ENCODE data around the gene PTCRA. TPM values are rescaled to one million over a fixed set of nuclear protein-coding genes. Genes with fewer than 3 reads are reported as not detected.

The PTCRA gene
- total and polyA plus RNA-seq, 2 donors (not counting 3 experiments of a cell fraction or from before 2014, with no cell fraction given), result not detected

DNA sequence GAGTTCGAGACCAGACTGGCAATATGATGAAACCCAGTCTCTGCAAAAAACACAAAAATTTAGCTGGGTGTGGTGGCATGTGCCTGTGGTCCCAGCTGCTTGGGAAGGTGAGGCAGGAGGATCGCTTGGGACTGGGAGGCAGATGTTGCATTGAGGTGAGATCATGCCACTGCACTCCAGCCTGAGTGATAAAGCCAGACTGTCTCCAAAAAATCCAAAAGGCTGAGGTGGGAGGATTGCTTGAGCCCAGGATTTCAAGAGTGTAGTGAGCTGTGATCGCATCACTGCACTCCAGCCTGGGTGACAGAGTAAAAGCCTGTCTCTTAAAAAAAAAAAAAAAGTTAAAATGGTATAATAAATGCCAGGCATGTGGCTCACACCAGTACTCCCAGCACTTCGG, 1.3 kb upstream of the PTCRA start:
- BruUV-seq (replicated peaks), result no TSS peak
- no peaks in the 10 kb centered on the region for H3K9me1 ChIP-seq (replicated peaks; ENCODE audit: control insufficient read depth, extremely low read depth, insufficient read depth, low read length)
- H3K4me2 ChIP-seq (ENCODE audit: insufficient read depth, low read length), result no peak overlapping the region
- H3K27me3 ChIP-seq (ENCODE audit: control insufficient read depth in 2 of 2, insufficient read depth in 2 of 2, low read length in 2 of 2), result peaks cover 0 to 4% of the 10 kb centered on the region in 2 experiments
- DNase-seq (ENCODE audit: low read depth, low spot score), result no peak
- dilution Hi-C loops (cut with MboI; ENCODE audit: extremely low pct_ligation_motif_present, low sequenced_read_pairs) (no loop called here), intact Hi-C loops (cut with micrococcal nuclease) (no loop called here)
- H3K9ac ChIP-seq (replicated peaks; ENCODE audit: extremely low read depth, insufficient read depth, low read length), result no peak overlapping the region
- ChIA-PET CTCF (interaction anchor here (1.2 to 1.4 kb wide), 2 partner anchors 14 to 228 kb away, joined by 3 read pairs; no protein-coding TSS in a partner anchor), POLR2A (no interaction called here)
- no peaks in the 10 kb centered on the region for H3K79me2 ChIP-seq (ENCODE audit: control insufficient read depth, insufficient read depth, low read length)
- no peak overlapping the region for H2AFZ ChIP-seq (ENCODE audit: low read depth, low read length)
- H3K27ac ChIP-seq (ENCODE audit: insufficient read depth, low read depth, low read length), result no peak overlapping the region
- H3K4me1 ChIP-seq (ENCODE audit: control insufficient read depth, extremely low read depth, insufficient read depth, low read length), result no peaks in the 10 kb centered on the region
- no peak overlapping the region for H3K4me3 ChIP-seq (replicated peaks in 1 of 3; ENCODE audit: insufficient read depth in 1 of 3, low read depth in 1 of 3, low read length in 3 of 3)
- H3K9me3 ChIP-seq (replicated peaks; ENCODE audit: control insufficient read depth, insufficient read depth, low read length), result no peaks in the 10 kb centered on the region
- H4K20me1 ChIP-seq (replicated peaks; ENCODE audit: control insufficient read depth, extremely low read depth, insufficient read depth, low read length), result no peaks in the 10 kb centered on the region
- no peak for TF ChIP-seq MYC (IDR thresholded peaks at IDR 0.05; ENCODE audit: low read depth, low read length)
- no peak for TF ChIP-seq EZH2 (IDR thresholded peaks at IDR 0.05; ENCODE audit: borderline replicate concordance, low read depth, low read length, severe bottlenecking)
- TF ChIP-seq, protein P1, sequence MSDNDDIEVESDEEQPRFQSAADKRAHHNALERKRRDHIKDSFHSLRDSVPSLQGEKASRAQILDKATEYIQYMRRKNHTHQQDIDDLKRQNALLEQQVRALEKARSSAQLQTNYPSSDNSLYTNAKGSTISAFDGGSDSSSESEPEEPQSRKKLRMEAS (IDR thresholded peaks at IDR 0.05; ENCODE audit: insufficient read depth, insufficient read length), result no peak
- no peak for TF ChIP-seq POLR2AphosphoS5 (IDR thresholded peaks at IDR 0.05; ENCODE audit: insufficient read depth, low read depth, low read length)
- no peak for TF ChIP-seq POLR2A (IDR thresholded peaks at IDR 0.05; ENCODE audit: low read depth, low read length)
- no peaks in the 10 kb centered on the region for H3K36me3 ChIP-seq (ENCODE audit: control insufficient read depth in 2 of 2, extremely low read depth in 1 of 2, insufficient read depth in 2 of 2, low read length in 2 of 2)
- no peak for FAIRE-seq

DNA sequence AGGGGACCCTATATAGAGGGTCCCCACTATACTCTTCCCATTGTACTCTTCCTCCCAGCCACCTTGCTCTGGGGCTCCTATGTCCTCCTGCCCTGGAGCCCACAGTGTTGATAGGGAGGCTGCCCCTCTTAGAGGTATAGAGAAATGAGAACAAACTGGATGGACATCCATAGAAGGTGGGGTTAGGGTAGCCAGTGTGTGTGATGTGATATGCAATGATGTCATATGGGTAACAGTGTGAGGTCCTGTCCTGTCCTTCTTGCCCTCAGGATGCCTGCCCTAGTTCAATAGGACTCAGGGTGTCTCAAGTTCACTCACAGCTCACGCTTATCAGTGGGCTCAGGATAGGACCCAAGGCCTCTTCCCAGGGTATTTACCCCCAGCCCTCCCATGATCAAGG, 435 bp downstream of the PTCRA start:
- peaks cover 0 to 4% of the 10 kb centered on the region in 2 experiments for H3K27me3 ChIP-seq (ENCODE audit: control insufficient read depth in 2 of 2, insufficient read depth in 2 of 2, low read length in 2 of 2)
- H3K4me3 ChIP-seq (replicated peaks in 1 of 3; ENCODE audit: insufficient read depth in 1 of 3, low read depth in 1 of 3, low read length in 3 of 3), result no peak overlapping the region
- H3K79me2 ChIP-seq (ENCODE audit: control insufficient read depth, insufficient read depth, low read length), result no peaks in the 10 kb centered on the region
- TF ChIP-seq GATA2 (IDR thresholded peaks at IDR 0.05; ENCODE audit: insufficient read depth, insufficient read length, low read depth, low read length), result no peak
- TF ChIP-seq EZH2 (IDR thresholded peaks at IDR 0.05; ENCODE audit: borderline replicate concordance, low read depth, low read length, severe bottlenecking), result no peak
- TF ChIP-seq, protein P2, sequence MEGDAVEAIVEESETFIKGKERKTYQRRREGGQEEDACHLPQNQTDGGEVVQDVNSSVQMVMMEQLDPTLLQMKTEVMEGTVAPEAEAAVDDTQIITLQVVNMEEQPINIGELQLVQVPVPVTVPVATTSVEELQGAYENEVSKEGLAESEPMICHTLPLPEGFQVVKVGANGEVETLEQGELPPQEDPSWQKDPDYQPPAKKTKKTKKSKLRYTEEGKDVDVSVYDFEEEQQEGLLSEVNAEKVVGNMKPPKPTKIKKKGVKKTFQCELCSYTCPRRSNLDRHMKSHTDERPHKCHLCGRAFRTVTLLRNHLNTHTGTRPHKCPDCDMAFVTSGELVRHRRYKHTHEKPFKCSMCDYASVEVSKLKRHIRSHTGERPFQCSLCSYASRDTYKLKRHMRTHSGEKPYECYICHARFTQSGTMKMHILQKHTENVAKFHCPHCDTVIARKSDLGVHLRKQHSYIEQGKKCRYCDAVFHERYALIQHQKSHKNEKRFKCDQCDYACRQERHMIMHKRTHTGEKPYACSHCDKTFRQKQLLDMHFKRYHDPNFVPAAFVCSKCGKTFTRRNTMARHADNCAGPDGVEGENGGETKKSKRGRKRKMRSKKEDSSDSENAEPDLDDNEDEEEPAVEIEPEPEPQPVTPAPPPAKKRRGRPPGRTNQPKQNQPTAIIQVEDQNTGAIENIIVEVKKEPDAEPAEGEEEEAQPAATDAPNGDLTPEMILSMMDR (IDR thresholded peaks at IDR 0.05; ENCODE audit: extremely low read depth in 1 of 2, insufficient read depth in 1 of 2, low read depth in 1 of 2, low read length in 2 of 2), result no peak
- no peak for TF ChIP-seq MYC (IDR thresholded peaks at IDR 0.05; ENCODE audit: low read depth, low read length)
- no peak for TF ChIP-seq JUN (IDR thresholded peaks at IDR 0.05; ENCODE audit: borderline replicate concordance, insufficient read depth, insufficient read length, low read depth)
- TF ChIP-seq, protein P1 (IDR thresholded peaks at IDR 0.05; ENCODE audit: insufficient read depth, insufficient read length), result no peak
- TF ChIP-seq FOS (IDR thresholded peaks at IDR 0.05; ENCODE audit: borderline replicate concordance, insufficient read depth, low read length), result no peak
- H3K9me3 ChIP-seq (replicated peaks; ENCODE audit: control insufficient read depth, insufficient read depth, low read length), result no peaks in the 10 kb centered on the region
- no peaks in the 10 kb centered on the region for H4K20me1 ChIP-seq (replicated peaks; ENCODE audit: control insufficient read depth, extremely low read depth, insufficient read depth, low read length)
- no peak for DNase-seq (ENCODE audit: low read depth, low spot score)
- H3K27ac ChIP-seq (ENCODE audit: insufficient read depth, low read depth, low read length), result no peak overlapping the region
- H2AFZ ChIP-seq (ENCODE audit: low read depth, low read length), result no peak overlapping the region
- no TSS peak for BruUV-seq (replicated peaks)
- dilution Hi-C loops (cut with MboI; ENCODE audit: extremely low pct_ligation_motif_present, low sequenced_read_pairs) (no loop called here), intact Hi-C loops (cut with micrococcal nuclease) (no loop called here)
- POLR2A ChIA-PET, result no interaction called here
- no peaks in the 10 kb centered on the region for H3K36me3 ChIP-seq (ENCODE audit: control insufficient read depth in 2 of 2, extremely low read depth in 1 of 2, insufficient read depth in 2 of 2, low read length in 2 of 2)
- no peak for FAIRE-seq
- H3K9ac ChIP-seq (replicated peaks; ENCODE audit: extremely low read depth, insufficient read depth, low read length), result no peak overlapping the region
- H3K4me2 ChIP-seq (ENCODE audit: insufficient read depth, low read length), result no peak overlapping the region
- H3K4me1 ChIP-seq (ENCODE audit: control insufficient read depth, extremely low read depth, insufficient read depth, low read length), result no peaks in the 10 kb centered on the region
- no peaks in the 10 kb centered on the region for H3K9me1 ChIP-seq (replicated peaks; ENCODE audit: control insufficient read depth, extremely low read depth, insufficient read depth, low read length)
- CTCF ChIA-PET, result interaction anchor here (1.3 kb wide), 1 partner anchor 227 kb away, joined by 7 read pairs; no protein-coding TSS in a partner anchor

All from endothelial cell of umbilical vein (primary cell).